ENCODE data around the gene SH3GLB1. TPM values are rescaled to one million over a fixed set of nuclear protein-coding genes. Genes with fewer than 3 reads are reported as not detected.

SH3GLB1 gene
- total RNA-seq, 4 donors from 2014 or later, result 79.1 to 113 (median 93.6) TPM

DNA sequence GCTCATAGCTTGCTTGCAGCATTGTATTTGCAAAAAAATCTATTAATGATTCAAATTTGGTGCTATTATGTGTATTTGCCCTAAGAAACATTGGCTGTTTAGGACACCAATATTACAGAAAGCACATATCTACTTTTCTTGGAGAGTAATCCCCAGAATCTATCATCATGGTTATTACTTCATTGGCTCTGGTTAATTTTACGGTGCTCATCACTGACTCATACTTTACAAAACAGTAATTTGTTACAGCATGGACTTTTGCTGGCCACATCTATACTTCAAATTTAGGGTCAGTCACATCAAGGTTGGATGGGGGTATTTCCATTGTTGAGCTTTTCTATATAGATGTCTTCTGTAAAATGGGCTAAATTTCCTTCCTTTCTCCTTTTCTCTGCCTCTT, 45.7 kb downstream of the SH3GLB1 start:
- ATAC-seq (ENCODE audit: low FRiP score) (peak; percentile 25), DNase-seq (ENCODE audit: low spot score) (no peak)
- TF ChIP-seq CTCF (IDR thresholded peaks at IDR 0.05), result no peak

- DNase-seq (ENCODE audit: low spot score) (no peak), ATAC-seq (ENCODE audit: low FRiP score) (no peak)
- no peak for TF ChIP-seq CTCF (IDR thresholded peaks at IDR 0.05)
Measured at GRCh38 chr1:86750530-86750929, 46.2 kb downstream of the SH3GLB1 start.

DNA sequence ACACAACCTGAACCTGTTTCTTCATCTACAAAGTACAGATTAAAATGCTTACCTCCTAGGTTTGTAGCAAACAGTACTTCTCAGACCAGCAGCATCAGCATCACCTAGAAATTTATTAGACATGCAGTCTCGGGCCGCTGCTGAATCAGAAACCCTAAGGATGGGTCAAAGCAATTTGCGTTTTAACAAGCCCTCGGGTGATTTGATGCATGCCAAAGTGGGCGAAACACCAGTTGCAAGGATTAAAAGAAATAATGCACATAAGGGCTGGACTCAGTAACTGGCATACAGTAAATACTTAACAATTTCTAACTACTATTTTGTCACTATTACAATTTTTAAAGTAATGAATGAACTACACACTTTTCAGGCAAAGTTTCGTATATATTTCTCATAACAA, 47.5 kb downstream of the SH3GLB1 start:
- ATAC-seq (ENCODE audit: low FRiP score) (no peak), DNase-seq (ENCODE audit: low spot score) (no peak)
- no peak for TF ChIP-seq CTCF (IDR thresholded peaks at IDR 0.05)

GRCh38 chr1:86753700-86754099, 49.3 kb downstream of the SH3GLB1 start:
- no peak for TF ChIP-seq CTCF (IDR thresholded peaks at IDR 0.05)
- ATAC-seq (ENCODE audit: low FRiP score) (no peak), DNase-seq (ENCODE audit: low spot score) (no peak)

- ATAC-seq (ENCODE audit: low FRiP score), result no peak
Measured at GRCh38 chr1:86754265-86754974, 50.0 kb downstream of the SH3GLB1 start.

DNA sequence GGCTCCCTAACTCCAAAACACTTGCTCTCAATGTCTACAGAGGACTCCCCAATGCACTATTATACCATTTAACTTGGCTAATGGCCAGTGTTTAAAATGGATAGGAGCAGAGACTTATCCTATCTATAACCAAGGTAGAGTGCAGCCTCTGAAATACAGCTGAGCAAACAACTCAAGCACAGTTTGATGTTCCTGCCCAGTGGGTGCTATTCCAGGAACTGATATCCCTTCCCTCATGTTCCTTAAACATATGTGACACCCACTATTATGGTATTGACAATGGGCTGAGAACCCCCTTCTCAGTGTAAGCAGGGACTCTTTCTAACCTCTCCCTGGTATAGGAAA, 51.7 kb downstream of the SH3GLB1 start:
- ATAC-seq (ENCODE audit: low FRiP score), result no peak
- no peak for TF ChIP-seq CTCF (IDR thresholded peaks at IDR 0.05)

More at GRCh38 chr1:86754265-86754974, 50.0 kb downstream of the SH3GLB1 start:
- no peak for DNase-seq (ENCODE audit: low spot score)
- TF ChIP-seq CTCF (IDR thresholded peaks at IDR 0.05), result no peak

GRCh38 chr1:86757272-86757984, 53.1 kb downstream of the SH3GLB1 start:
- no peak for DNase-seq (ENCODE audit: low spot score)
- no peak for TF ChIP-seq CTCF (IDR thresholded peaks at IDR 0.05)
- ATAC-seq (ENCODE audit: low FRiP score), result peak; percentile 72

More for the DNA sequence above, 51.7 kb downstream of the SH3GLB1 start:
- DNase-seq (ENCODE audit: low spot score), result no peak
